ENCODE results near the gene MGAT3.

- no peak for TF ChIP-seq CTCF (IDR thresholded peaks at IDR 0.05 in 4 of 5, conservative IDR thresholded peaks at IDR 0.05 in 1 of 5)
- no peak for TF ChIP-seq POLR2A (IDR thresholded peaks at IDR 0.05)
Observed at GRCh38 chr22:39527481-39527961, 70.7 kb downstream of the MGAT3 start.

Measured in gastrocnemius medialis (tissue), 4 donors.